Ectodermal cell (in vitro differentiated cells): ENCODE results near the gene MROH7.

Experiments used
- H3K27ac ChIP-seq: 2 replicates; pipeline ENCODE4 v1.7.0; 2013; ENCODE audit warnings: mild to moderate bottlenecking, low read depth, low read length; ENCODE audit not compliant: insufficient read depth, poor library complexity, severe bottlenecking
- H3K27me3 ChIP-seq: 2 replicates; pipeline ENCODE4 v1.7.0; 2013; ENCODE audit warnings: mild to moderate bottlenecking, low read length; ENCODE audit not compliant: insufficient read depth, control insufficient read depth, poor library complexity, severe bottlenecking
- H3K36me3 ChIP-seq: one replicate; pipeline ENCODE4 v1.7.0; 2013; ENCODE audit warnings: low read length; ENCODE audit not compliant: control insufficient read depth, insufficient read depth
- H3K4me1 ChIP-seq: one replicate; pipeline ENCODE4 v1.7.0; 2013; ENCODE audit warnings: low read length; ENCODE audit not compliant: control insufficient read depth, insufficient read depth
- H3K4me3 ChIP-seq: 2 replicates; pipeline ENCODE4 v1.7.0; 2013; ENCODE audit warnings: low read depth, low read length, control low read depth; ENCODE audit not compliant: insufficient read depth
- H3K9me3 ChIP-seq: 2 replicates; pipeline ENCODE4 v1.7.0; 2013; ENCODE audit warnings: mild to moderate bottlenecking, low read length, moderate library complexity; ENCODE audit not compliant: control insufficient read depth
- WGBS, 2 experiments: methylation state at CpG; one replicate each; pipeline ENCODE4 v1.1.7; 2013; ENCODE audit warnings: missing lambda C conversion rate in 2 of 2; 5-methylcytosine and 5-hydroxymethylcytosine counted together

Gene MROH7

DNA sequence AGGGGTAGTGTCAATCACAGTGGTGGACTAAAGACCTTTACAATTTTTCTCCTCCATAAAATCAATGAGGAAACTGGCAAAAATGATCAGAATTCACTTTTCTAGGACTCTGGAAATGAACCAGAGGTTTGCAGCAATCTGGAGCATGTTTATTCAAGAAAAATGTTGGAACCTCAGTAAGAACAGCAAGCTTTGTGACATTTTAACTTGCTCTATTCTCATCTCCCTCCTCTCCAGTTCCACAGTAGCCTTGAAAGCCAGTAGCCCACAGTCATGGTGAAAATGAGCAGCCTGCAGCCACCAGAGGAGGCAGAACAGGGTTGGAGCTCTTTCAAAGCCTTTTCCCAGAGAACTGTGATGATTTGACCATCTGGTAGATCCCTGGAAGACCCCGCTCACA, 83.2 kb downstream of the MROH7 start:
- Histone ChIP-seq H3K9me3 (no peaks in the 10 kb centered on the region), H3K27ac (no peak overlapping the region), H3K36me3 (peaks cover 62% of the 10 kb centered on the region), H3K4me3 (no peak overlapping the region), H3K27me3 (no peaks in the 10 kb centered on the region), H3K4me1 (no peaks in the 10 kb centered on the region)
- 98 to 100% methylated on average over 1 of the region's 1 CpG for WGBS, 2 experiments

DNA sequence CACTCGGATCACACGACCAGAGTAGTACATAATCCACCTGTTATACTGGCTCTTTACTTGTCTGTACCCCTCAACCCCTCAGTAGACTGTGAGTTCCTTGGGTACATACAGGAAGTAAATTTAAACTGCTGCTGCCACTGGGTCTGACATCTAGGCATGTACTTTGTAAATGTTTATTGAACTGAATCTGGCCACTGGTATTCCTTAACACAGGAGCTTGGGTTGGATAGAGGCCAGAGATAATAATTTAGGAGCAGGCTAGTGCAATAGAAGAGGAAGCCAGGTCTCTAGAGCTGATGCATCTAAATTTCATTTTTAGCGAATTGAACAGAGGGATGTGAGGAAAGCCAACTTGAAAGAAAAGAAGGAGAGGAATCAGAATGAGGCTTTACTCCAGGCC, 86.4 kb downstream of the MROH7 start:
- no peaks in the 10 kb centered on the region for H3K27me3 ChIP-seq
- no peaks in the 10 kb centered on the region for H3K4me1 ChIP-seq
- WGBS, 2 experiments: 95 to 96% methylated on average over 3 of the region's 3 CpGs
- no peaks in the 10 kb centered on the region for H3K9me3 ChIP-seq
- peaks cover 61% of the 10 kb centered on the region for H3K36me3 ChIP-seq
- H3K4me3 ChIP-seq: no peak overlapping the region
- no peak overlapping the region for H3K27ac ChIP-seq

- H3K4me1 ChIP-seq: no peaks in the 10 kb centered on the region
- no peak overlapping the region for H3K27ac ChIP-seq
- H3K4me3 ChIP-seq: no peak overlapping the region
- no peaks in the 10 kb centered on the region for H3K27me3 ChIP-seq
- peaks cover 32% of the 10 kb centered on the region for H3K36me3 ChIP-seq
- H3K9me3 ChIP-seq: no peaks in the 10 kb centered on the region
- WGBS, 2 experiments: 94 to 97% methylated on average over 5 of the region's 5 CpGs
Measured at GRCh38 chr1:54736685-54737084, 95.1 kb downstream of the MROH7 start.

DNA sequence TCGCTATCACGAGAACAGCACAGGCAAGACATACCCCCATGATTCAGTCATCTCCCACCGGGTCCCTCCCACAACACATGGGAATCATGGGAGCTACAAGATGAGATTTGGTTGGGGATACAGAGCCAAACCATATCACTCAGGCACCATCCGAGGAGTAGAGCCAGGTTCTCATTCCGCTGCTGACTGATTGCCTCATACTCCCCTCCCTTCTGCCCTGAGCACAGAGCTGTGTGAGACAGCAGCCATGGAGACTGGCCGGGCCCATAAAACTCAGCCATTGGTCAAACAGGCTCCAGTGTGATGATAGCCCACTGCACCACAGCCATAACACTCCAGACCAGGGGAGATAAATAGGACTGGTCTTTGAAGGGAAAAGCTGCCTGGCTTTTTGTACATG, 96.7 kb downstream of the MROH7 start:
- peaks cover 36% of the 10 kb centered on the region for H3K36me3 ChIP-seq
- H3K27ac ChIP-seq: no peak overlapping the region
- H3K9me3 ChIP-seq: no peaks in the 10 kb centered on the region
- H3K27me3 ChIP-seq: no peaks in the 10 kb centered on the region
- no peaks in the 10 kb centered on the region for H3K4me1 ChIP-seq
- H3K4me3 ChIP-seq: no peak overlapping the region
- 96% methylated on average over 6 of the region's 6 CpGs for WGBS, 2 experiments

- no peaks in the 10 kb centered on the region for H3K4me1 ChIP-seq
- no peaks in the 10 kb centered on the region for H3K27me3 ChIP-seq
- H3K36me3 ChIP-seq: peaks cover 35% of the 10 kb centered on the region
- no peak overlapping the region for H3K27ac ChIP-seq
- WGBS, 2 experiments: 94% methylated on average over 4 of the region's 4 CpGs
- H3K4me3 ChIP-seq: no peak overlapping the region
- no peaks in the 10 kb centered on the region for H3K9me3 ChIP-seq
Measured at GRCh38 chr1:54741531-54741930, 99.9 kb downstream of the MROH7 start.

GRCh38 chr1:54742282-54742681, 100.7 kb downstream of the MROH7 start:
- Histone ChIP-seq H3K4me1 (no peaks in the 10 kb centered on the region), H3K27me3 (no peaks in the 10 kb centered on the region), H3K4me3 (no peak overlapping the region), H3K9me3 (no peaks in the 10 kb centered on the region), H3K36me3 (peaks cover 28% of the 10 kb centered on the region), H3K27ac (no peak overlapping the region)
- WGBS, 2 experiments: 96 to 97% methylated on average over 4 of the region's 4 CpGs

DNA sequence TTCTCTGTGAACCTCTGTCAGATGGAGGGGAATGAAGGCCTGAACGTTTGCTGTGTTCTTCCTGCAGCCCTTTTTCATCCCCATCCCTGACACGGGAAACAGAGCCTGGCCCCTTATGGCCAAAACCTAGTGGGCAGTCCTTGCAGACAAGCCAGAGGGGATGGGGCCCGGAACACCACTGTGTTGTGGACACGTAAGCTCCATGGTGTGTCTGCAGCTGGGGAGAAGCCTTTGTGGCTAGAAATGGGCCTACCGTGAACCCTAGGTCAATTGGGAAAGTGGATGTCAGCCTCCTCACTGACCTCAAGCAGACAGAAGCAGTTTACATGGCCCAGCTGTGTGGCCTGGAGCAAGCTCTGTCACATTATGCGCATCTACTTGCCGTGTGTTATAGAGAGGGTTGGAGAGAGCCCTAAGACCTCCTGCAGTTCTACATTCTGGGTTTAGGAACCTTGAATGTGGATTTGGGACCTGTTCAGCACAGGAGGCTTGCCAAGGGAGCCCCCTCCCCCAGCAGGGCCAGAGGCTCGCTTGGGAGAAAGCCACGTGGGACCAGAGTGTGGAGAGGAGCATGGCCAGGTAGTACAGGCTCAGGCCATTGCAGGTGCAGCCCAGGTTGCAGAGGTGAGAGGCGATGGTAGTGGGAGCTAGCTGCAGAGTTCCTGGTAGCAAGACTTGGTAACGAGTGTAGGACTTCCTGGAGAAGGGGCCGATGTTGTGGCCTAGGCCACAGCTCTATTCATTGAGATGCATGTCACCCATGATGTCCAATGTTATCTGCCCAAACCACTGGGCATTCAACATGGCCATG, 102.0 kb downstream of the MROH7 start:
- Histone ChIP-seq H3K9me3 (no peaks in the 10 kb centered on the region), H3K27me3 (no peaks in the 10 kb centered on the region), H3K4me1 (no peaks in the 10 kb centered on the region), H3K36me3 (peaks cover 19% of the 10 kb centered on the region), H3K4me3 (no peak overlapping the region), H3K27ac (no peak overlapping the region)
- 86 to 90% methylated on average over 12 of the region's 12 CpGs for WGBS, 2 experiments

GRCh38 chr1:54744696-54745095, 103.1 kb downstream of the MROH7 start:
- WGBS, 2 experiments: 93 to 94% methylated on average over 3 of the region's 3 CpGs
- Histone ChIP-seq H3K9me3 (no peaks in the 10 kb centered on the region), H3K27me3 (no peaks in the 10 kb centered on the region), H3K27ac (no peak overlapping the region), H3K4me3 (no peak overlapping the region), H3K36me3 (peaks cover 12% of the 10 kb centered on the region), H3K4me1 (no peaks in the 10 kb centered on the region)

DNA sequence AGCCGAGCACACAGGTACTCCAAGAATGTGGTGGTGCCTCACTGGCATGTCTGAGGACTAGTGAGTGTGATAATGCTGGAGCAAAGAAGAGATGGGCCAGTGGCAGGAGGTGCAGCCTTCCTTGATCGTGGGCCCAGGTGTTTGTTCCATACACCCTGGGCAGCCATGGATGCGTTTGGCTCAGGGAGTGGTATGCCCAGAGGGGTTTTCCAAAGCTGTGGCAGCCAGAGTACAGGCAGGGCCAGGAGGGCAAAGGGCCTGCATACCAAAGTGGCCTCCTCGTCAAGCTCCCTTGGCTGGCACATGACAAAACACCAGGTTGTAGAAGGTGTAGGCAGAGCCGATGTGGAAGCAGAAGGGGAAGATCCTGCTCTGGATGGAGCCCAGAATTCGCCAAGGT, 103.7 kb downstream of the MROH7 start:
- H3K27me3 ChIP-seq: no peaks in the 10 kb centered on the region
- no peaks in the 10 kb centered on the region for H3K9me3 ChIP-seq
- no peaks in the 10 kb centered on the region for H3K4me1 ChIP-seq
- 92 to 95% methylated on average over 6 of the region's 6 CpGs for WGBS, 2 experiments
- H3K4me3 ChIP-seq: no peak overlapping the region
- peaks cover 9% of the 10 kb centered on the region for H3K36me3 ChIP-seq
- no peak overlapping the region for H3K27ac ChIP-seq

DNA sequence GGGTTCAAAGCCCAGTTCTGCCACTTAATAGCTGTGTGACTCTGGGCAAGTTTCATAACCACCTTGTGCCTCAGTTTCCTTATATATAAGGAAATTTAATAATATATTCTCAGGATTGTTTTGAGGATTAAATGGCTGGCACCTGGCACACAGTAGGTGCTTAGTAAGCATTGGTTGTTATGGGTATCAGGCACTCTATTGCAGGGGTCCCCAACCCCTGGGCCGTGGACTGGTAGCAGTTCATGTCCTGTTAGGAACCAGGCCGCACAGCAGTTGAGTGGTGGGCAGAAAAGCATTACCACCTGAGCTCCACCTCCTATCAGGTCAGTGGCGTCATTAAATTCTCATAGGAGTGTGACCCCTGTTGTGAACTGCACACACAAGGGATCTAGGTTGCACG, 104.3 kb downstream of the MROH7 start:
- no peak overlapping the region for H3K4me3 ChIP-seq
- peaks cover 9% of the 10 kb centered on the region for H3K36me3 ChIP-seq
- H3K27ac ChIP-seq: no peak overlapping the region
- 91 to 95% methylated on average over 4 of the region's 4 CpGs for WGBS, 2 experiments
- H3K9me3 ChIP-seq: no peaks in the 10 kb centered on the region
- no peaks in the 10 kb centered on the region for H3K27me3 ChIP-seq
- H3K4me1 ChIP-seq: no peaks in the 10 kb centered on the region
